HG02642 (cell line): ENCODE data around the gene IGF2.
"Not testable (repeated sequence)": the region's sequence is repeated elsewhere in the genome, so short reads cannot be mapped to it uniquely, and the experiment has no call there.

Source experiments
- ATAC-seq: cut with Tn5 transposase; IDR thresholded peaks from one replicate; pipeline ENCODE4 v1.9.1; 2021; ENCODE audit warnings: mild to moderate bottlenecking; ENCODE audit not compliant: unreplicated experiment, poor library complexity

The IGF2 gene

GRCh38 chr11:2127482-2128129 lies 11.6 kb downstream of the IGF2 start:
- no peak for ATAC-seq

- no peak for ATAC-seq
These were observed 12.6 kb downstream of the IGF2 start for GRCh38 chr11:2126520-2127085.

GRCh38 chr11:2124736-2125484 lies 14.3 kb downstream of the IGF2 start:
- not testable (repeated sequence) for ATAC-seq

- no peak for ATAC-seq
These were observed 15.6 kb downstream of the IGF2 start for GRCh38 chr11:2123628-2123960.

- ATAC-seq: no peak
These were observed 16.1 kb downstream of the IGF2 start for GRCh38 chr11:2122907-2123627.

- no peak for ATAC-seq
These were observed 16.8 kb downstream of the IGF2 start for GRCh38 chr11:2122222-2122906.

- no peak for ATAC-seq
These were observed 17.7 kb downstream of the IGF2 start for GRCh38 chr11:2121227-2122130.

GRCh38 chr11:2120359-2121100 lies 18.7 kb downstream of the IGF2 start:
- ATAC-seq: no peak

GRCh38 chr11:2118677-2119076 lies 20.5 kb downstream of the IGF2 start:
- no peak for ATAC-seq

GRCh38 chr11:2116680-2117079 lies 22.5 kb downstream of the IGF2 start:
- no peak for ATAC-seq

GRCh38 chr11:2115308-2115707 lies 23.9 kb downstream of the IGF2 start:
- no peak for ATAC-seq

- no peak for ATAC-seq
These were observed 24.6 kb downstream of the IGF2 start for GRCh38 chr11:2114430-2115241.

GRCh38 chr11:2113776-2114175 lies 25.4 kb downstream of the IGF2 start:
- no peak for ATAC-seq

GRCh38 chr11:2110521-2110920 lies 28.7 kb downstream of the IGF2 start:
- no peak for ATAC-seq

GRCh38 chr11:2109541-2110019 lies 29.6 kb downstream of the IGF2 start:
- no peak for ATAC-seq

- no peak for ATAC-seq
These were observed 30.3 kb downstream of the IGF2 start for GRCh38 chr11:2108675-2109491.
